OCI-LY7 (cell line): ENCODE measurements around the gene CAPZB.

Experiments
- EZH2phosphoT487 ChIP-seq: fragments of 200-600 bp; sonication (generic); IDR thresholded peaks from 2 replicates; pipeline ENCODE4 v1.6.1; 2018; ENCODE audit warnings: low read depth, borderline replicate concordance, mild to moderate bottlenecking, mixed run types, antibody characterized with exemption, low read length, moderate library complexity, mixed read lengths
- TF ChIP-seq, protein P1 (sequence below): fragments of 200-600 bp; sonication (generic); conservative IDR thresholded peaks from 2 replicates; pipeline ENCODE4 v1.5.1; 2014; ENCODE audit warnings: mild to moderate bottlenecking, antibody characterized with exemption, low read length, moderate library complexity, mixed read lengths

DNA sequence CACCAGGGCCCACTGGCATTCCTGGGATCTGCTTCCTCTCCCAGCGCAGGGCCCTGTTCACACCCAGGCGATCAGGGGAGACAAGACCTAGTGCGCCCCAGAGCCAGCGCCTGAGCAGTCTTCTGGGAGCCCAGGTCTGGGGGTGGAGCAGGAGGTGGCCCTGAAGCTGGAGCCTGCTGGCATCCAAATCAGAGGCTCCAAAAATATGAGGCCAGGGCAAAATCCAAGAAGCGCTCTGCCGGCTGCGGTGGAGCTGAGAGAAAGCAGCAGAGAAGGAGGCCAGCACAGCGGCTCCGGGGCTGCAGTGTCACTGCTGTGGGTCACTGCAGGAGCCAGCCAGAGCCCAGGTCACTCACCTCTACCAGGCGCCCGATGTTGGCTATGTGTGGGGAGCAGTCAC lies 140.5 kb downstream of the CAPZB start:
- TF ChIP-seq EZH2phosphoT487: no peak
- TF ChIP-seq, protein P1, sequence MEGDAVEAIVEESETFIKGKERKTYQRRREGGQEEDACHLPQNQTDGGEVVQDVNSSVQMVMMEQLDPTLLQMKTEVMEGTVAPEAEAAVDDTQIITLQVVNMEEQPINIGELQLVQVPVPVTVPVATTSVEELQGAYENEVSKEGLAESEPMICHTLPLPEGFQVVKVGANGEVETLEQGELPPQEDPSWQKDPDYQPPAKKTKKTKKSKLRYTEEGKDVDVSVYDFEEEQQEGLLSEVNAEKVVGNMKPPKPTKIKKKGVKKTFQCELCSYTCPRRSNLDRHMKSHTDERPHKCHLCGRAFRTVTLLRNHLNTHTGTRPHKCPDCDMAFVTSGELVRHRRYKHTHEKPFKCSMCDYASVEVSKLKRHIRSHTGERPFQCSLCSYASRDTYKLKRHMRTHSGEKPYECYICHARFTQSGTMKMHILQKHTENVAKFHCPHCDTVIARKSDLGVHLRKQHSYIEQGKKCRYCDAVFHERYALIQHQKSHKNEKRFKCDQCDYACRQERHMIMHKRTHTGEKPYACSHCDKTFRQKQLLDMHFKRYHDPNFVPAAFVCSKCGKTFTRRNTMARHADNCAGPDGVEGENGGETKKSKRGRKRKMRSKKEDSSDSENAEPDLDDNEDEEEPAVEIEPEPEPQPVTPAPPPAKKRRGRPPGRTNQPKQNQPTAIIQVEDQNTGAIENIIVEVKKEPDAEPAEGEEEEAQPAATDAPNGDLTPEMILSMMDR: no peak
